GM19193 (cell line): ENCODE measurements around the gene ZBTB38.

Experiments used
- POLR2A ChIP-seq: IDR thresholded peaks from 4 replicates; pipeline ENCODE4 v1.6.1; 2011; ENCODE audit not compliant: insufficient read depth, insufficient read length; ENCODE audit errors: extremely low read depth

Gene ZBTB38

DNA sequence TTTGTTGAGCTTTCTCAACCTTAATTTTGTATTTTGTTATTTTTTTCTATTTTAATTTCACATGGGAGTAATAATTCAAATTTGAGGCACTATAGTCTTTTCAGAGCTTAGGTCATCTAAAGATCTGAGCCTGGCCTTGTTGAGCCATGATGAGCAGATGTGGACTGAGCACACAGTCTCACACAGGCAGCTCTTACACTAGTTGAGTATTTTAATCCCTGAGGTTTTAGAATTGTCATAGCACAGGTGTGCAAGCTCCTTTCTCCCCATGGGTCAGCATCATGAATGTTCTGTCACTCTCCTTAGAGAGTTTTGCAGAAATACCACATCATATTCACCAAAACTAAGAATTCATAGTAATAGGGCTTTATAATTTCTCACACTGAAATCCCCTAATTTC is 4.9 kb downstream of the ZBTB38 start:
- no peak for TF ChIP-seq POLR2A

- TF ChIP-seq POLR2A: no peak
Measured at GRCh38 chr3:141373768-141374526, 5.6 kb downstream of the ZBTB38 start.

DNA sequence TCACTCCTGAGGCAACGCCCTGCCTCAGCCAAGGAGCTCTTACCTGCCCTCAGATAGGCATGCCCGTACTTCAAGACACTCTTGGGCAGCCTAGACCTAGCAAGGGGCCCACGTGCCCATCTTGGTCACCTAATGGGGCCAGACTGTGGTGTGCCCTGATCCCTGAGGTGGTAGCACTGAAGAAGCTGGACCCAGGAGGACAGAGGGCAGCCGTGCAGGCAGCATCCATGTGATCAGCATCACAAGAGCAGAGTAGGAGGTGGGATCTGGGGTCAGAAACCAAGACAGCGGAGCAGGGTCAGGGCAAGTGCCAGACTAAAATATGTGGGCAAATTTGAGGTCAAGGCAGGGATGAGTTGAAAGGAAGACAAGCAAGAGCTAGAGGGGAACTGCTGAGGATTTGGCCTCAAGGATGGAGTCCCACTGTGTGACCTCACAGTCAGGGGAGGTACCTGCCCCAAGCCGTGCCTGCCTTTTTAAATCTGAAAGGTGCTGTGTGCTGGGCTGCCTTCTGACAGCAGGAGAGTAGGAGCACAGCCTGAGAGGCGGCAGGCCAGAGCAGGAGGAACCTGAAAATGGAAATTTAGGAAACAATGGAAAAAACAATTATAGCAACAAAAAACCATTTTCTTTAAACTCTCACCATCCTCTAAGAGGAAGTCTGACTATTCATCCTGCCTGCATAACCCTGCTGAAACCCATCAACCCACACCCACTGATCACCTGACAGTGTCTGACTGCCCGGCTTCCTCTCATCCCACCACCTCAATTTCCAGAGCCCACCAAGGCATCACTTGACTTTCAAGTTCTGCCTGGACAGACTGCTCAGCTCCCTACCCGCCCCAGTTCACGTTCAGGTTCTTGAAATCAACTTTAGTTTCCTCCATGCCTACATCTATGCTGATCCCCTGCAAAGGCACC is 7.3 kb downstream of the ZBTB38 start:
- TF ChIP-seq POLR2A: no peak

DNA sequence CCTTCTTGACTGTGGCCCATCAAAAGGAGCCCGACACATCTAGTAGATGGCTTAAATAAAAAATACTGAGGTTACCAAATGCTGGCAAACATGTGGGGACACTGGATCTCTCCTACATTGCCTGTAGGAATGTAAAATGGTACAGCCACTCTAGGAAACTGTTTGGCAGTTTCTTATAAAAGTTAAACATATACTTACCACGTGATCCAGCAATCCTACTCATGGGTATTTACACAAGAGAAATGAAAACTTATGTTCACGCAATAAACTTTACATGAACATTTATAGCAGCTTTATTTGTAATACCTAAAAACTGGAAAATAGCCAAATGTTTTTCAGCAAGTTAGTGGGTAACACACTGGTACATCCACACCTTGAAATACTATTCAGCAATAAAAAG is 9.1 kb downstream of the ZBTB38 start:
- no peak for TF ChIP-seq POLR2A

DNA sequence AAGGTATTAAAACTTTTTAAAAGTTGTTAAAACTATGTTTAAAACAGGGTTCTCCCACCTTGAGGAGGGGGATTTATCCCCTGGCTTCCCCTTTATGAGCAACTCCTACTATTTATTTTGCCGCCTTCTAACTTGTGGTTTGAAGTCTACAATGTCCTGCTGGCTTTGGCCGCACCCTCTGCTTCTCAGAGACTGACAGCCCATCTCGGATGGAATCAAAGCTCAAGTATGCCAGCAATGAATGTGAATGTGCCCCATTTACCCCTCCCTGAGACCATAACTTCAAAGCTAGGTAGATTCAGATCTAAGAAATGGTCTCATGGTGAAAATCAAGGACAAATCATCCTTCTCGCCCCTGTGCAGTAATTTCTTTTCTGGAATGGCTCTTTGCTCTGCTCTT is 10.3 kb downstream of the ZBTB38 start:
- no peak for TF ChIP-seq POLR2A

DNA sequence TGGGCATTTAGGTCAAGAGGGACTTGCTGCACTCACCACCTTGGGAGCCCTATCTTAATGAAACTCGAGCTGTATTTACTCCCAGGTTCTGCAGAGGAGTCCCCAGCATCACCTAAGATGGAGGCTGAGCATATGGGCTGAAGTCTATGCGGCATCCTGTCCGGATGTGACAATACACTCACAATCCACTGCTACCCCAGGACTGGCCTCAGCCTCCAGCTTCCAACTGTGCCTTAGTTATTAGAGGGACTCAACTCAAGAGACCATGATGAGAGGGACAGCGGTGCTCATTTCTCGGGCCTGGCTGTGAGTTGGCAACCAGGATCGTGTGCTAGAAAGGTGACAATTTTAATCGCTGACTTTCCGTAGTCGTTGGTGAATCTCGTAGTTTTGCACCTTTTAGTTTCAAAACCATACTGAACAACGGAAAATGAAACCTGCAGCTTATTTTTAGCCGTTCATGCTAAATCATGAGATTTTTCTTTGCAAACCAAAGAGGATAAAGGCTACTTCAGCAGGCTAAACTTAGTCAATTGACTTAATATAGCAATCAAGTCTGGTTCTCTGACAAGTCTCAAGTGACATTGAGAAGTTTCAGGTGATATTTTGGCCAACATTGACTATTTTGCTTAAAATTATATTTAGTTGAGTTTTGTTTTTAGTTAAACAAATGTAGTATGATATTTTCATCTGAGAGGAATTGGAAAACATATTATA is 11.1 kb downstream of the ZBTB38 start:
- TF ChIP-seq POLR2A: peak; percentile 53

DNA sequence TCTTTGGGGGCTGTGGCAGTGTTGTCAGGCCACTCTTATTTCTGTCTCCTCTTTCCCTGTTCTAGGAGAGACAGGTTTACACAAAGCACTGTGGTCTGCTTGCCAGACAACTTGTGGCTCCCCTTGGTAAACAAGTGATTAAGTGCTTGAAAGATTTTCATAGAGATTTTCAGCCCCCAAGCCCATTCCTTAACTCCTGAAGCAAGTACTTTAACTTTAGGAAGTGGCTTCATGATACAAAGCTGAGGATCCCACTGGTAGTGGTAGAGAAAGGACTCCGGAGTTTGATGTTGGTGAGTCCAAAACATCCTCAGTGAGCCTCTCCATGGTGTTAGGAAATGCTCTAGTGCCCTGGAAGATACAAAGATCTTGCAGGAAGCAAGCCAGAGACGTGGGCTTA is 12.0 kb downstream of the ZBTB38 start:
- no peak for TF ChIP-seq POLR2A

GRCh38 chr3:141380987-141381386 is 12.7 kb downstream of the ZBTB38 start:
- TF ChIP-seq POLR2A: peak; percentile 12

- TF ChIP-seq POLR2A: no peak
Measured at GRCh38 chr3:141382571-141382970, 14.3 kb downstream of the ZBTB38 start.

- no peak for TF ChIP-seq POLR2A
Measured at GRCh38 chr3:141383555-141384129, 15.3 kb downstream of the ZBTB38 start.

DNA sequence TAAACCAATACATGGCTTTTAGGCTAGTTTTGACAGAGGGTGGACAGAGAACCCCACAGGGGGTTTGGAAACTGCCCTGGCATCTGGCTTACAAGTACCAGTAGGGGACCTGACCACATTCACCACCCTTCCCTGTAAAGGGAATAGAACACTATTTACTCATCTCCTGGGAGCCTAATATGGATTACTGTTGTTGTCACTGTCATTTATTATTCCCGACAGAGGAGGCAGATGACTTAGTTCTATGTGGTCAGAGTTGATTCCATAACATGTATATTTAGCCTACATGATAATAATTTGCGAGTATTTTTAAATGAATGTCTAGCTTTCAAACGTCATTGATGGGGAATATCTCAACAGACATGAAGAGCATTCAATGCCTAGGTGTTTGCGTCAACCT is 15.9 kb downstream of the ZBTB38 start:
- TF ChIP-seq POLR2A: no peak

DNA sequence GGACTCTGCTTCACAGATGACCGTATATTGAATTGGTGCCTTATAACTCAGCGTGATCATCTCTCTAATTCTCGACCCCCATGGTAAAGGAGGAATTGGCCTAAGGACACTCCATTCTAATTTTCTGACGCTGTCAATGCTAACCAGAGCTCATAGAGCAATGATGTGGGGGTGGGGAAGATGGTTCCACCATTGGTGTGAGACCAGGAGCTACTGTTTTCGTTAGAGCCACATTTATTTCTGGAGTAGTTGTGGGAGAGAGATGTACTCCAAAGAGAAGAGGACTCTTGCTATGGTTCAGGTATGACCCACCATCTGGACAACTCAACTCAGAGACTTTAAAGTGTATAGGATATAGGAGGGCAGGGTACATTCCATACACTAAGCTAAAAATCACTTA is 16.3 kb downstream of the ZBTB38 start:
- TF ChIP-seq POLR2A: no peak

DNA sequence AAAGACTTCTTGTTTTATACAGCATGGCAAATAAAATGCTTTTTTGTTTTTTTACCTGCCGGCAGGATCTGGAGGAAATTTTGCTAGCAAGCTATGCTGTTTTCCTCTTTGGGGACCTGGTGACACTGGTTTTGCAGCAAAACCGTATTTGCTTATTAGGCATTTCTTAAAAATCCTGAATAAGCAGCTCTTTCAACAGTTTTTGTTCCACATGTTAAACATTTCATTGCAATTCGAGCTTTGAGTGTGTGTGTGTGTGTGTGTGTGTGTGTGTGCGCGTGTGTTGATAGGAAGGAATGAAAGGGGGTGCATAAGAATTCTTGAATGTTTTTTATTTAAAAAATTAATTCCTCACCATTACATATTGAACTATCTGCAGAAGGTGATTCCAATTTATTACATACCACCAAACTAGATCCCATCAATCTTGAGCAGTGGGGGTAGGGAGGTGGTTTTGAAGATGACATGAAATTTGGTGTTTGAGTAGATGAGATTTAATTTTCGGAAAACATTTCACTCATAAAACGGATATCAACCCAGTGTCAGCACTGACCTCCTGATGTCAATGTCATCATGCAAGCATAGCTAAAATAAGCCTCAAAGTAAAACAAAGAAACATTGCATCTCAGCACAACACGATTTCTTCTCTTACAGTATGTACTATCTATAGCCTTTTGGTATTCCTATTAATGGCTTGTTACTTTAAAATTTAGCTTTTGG is 17.3 kb downstream of the ZBTB38 start:
- TF ChIP-seq POLR2A: no peak

DNA sequence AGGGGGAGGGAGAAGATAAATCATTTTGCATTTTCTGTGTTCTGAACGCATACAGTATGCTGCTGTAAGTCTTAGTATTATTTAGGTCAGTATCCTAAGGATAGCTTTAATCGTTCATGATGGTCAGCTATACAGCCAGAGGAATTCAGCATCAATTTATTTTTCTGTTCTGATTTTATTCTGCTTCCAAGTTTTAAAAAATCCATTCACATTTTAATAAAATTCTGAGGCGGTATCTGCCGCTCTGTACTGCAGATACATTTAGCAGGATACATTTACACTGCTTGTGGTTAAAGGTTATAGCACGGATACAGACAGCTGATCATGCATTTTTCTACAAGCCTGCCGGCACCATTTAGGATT is 17.8 kb downstream of the ZBTB38 start:
- no peak for TF ChIP-seq POLR2A
